DLD1 (cell line): Measurements from ENCODE around the gene CACNA1S.

Experiments
- in situ Hi-C: cut with HindIII; loops from 2 replicates; pipeline ENCODE4 v1.10.0; 2017; ENCODE audit warnings: low sequenced_read_pairs

Gene CACNA1S

DNA sequence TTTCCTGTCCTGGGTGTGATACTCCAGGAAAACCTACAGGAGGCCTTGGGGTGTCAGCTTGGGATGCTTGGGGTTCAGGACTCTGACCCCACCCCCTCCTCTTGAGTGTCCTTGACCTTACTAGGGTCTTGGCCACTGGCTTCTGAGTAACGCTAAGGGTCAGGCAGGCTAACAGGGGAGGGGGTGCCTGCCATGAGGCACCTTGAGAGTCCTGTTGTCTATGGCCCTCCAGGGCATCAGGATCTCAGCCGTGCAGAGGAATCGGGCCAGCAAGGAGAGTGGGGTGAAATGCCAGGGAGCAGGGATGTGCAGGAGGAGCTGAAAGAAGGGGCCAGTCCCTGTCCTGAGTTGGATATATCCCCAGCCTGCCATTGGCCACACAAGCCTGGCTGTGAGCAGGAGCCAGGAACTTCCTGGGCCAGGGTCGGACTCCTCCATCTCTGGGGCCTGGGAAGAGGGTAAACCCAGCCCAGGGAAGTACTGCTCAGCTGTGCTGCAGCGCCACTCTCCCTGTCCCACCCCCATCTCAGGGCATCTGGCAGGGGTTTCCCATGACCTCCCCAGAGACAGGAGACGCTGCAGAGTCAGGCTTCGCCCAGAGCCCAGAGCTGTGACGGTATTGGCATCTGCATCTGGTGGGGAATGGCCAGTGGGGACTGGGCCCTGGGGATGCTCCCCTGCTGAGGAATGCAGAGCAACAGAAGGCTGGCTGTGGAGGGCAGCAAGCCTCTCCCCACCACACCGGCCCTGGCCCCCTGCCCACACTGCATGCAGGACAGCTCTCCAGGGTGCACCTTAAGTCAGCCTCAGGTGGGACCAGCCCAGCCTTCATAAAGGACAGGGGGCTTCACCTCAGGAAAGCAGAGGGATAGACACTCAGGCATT lies 95.0 kb downstream of the CACNA1S start:
- in situ Hi-C loops, result no loop called here

DNA sequence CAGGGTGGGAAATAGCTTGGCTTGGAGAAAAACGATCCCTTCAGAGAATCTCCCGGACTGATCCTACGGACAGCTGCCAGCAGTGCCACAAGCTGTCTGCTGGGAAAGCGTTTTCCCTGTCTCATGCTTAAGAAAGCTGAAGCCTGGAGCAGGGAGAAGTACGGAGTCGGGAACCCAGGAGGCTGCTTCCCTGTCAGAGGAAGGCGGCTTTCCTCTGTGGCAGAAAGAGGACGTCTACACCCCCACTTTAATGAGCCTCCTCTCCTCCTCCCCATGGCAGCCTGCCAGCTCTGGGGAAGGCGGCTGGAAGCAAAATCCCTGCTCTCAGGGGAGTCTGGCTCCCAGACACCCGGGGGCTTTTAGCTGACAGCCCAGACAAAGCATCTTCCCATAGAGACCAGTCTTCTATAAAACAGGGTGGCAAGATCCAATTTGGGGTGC lies 96.0 kb downstream of the CACNA1S start:
- in situ Hi-C loops, result no loop called here

DNA sequence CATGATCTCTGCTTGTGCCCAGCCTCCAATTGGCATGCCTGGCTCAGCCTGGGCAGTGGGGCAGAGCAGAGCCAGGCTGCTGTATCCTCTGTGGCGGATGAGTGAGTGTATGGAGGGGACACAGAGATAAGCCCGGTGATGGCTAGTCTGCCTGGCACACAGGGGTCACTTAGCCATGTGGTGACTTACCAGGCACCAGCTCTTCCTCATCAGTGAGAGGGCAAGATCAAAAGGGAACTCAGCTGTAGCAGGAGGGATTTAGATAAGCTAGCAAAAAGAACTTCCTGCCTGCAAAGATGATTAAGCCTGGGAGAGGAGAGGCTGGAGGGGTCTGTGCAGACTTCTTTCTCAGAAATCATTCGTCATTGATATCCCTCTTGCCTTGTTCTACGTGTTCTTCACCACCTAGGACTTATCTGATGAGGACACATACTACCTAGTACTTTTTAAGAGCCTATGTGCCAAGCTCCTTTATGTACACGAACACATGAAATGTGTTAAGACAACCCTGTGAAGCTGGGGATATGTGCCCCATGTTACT lies 96.6 kb downstream of the CACNA1S start:
- in situ Hi-C loops, result no loop called here

DNA sequence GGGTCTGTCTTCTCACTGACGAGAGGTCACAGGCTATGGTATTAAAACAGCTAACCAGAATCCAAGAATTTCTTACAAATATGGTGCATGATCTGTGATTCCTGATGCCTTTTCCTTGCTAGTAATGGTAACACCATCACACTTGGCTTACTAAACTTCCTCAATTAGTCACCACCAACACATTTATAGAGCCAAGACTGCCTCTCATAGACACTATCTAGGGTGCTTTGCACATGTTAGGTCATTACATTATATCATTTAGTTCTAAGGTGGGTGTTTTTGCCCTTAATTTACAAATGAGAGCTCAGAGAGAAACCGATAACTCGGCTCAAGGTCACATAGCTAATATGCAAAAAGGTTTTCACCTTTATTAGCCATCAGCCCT lies 97.4 kb downstream of the CACNA1S start:
- in situ Hi-C loops, result no loop called here

DNA sequence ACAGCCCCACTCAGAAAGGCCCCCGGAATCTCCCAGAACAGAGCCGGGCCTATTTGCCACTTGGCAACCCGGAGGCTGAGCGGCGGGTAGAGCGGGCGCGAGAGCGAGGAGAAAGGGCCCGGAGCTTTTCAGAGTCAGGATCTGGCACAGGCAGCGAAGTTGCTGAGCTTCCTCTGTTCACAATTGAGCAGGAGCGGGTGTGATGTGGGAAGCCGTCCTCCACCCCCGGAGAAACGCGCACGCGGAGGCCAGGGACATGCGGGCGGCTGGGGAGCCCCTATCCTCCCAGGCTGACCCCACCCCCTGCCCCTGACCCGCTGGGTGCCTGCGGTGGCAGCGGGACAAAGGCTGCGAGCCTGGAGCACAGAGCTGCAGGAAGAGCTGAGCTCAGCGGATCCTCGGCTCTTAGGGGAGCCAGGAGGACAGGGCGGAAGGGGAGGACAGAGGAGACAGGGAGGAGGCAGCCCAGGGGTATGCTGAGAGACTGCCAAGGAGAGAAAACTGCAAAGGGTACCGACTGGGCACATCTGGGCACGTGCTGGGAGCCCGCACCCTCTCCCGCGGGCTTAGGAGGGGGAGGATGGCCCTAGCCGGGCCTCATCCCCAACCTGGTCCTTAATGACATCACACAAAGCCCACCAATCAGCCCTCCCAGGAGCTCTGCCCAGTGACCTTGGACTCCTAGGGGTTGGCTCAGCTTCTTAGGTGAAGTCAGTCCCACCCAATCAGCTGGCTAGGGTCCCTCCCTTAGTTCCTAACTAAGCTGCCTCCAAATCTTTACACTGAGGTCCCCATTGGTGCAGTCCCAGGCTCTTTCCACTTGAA lies 98.0 kb downstream of the CACNA1S start:
- in situ Hi-C loops, result no loop called here

DNA sequence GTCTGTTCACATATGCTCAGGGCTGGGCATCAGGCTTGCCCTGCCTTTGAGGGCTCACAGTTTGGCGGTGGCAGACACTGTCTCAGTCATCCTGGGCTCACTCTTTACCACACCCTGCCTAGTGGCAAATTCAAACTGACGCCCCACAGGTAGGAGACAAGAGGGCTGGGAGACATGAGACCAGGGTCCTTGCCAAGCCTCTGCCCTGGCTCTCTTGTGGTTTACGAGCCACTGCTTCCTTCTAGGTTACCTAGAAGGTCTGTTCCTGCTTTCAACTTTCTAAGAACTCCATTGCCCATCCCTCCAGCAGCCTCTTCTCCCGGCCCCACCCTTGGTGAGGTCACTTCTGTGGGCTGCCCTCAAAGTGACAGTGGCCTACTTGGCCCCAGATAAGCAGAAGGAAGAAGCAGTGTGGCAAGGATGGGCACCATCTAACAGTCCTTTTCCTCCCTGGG lies 99.2 kb downstream of the CACNA1S start:
- in situ Hi-C loops, result no loop called here

DNA sequence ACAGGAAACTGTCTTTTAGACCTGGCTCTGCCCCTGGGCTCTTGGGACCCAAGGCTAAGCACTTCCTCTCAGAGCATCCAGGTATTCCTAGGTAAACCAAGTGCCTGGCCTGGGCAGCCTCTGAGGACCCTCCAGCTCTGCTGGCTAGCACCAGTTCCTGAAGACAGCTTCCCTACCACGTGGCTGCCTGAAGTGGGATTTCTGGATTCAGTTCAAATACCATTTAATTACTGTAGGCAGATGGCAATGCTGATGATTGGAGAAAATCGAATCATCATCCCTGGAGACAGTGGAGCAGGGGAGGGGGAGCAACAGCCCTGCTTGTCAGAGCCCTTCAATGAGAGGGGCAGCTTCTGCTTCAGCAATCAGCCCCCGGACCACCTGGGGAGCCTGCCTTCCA lies 100.6 kb downstream of the CACNA1S start:
- in situ Hi-C loops, result no loop called here

DNA sequence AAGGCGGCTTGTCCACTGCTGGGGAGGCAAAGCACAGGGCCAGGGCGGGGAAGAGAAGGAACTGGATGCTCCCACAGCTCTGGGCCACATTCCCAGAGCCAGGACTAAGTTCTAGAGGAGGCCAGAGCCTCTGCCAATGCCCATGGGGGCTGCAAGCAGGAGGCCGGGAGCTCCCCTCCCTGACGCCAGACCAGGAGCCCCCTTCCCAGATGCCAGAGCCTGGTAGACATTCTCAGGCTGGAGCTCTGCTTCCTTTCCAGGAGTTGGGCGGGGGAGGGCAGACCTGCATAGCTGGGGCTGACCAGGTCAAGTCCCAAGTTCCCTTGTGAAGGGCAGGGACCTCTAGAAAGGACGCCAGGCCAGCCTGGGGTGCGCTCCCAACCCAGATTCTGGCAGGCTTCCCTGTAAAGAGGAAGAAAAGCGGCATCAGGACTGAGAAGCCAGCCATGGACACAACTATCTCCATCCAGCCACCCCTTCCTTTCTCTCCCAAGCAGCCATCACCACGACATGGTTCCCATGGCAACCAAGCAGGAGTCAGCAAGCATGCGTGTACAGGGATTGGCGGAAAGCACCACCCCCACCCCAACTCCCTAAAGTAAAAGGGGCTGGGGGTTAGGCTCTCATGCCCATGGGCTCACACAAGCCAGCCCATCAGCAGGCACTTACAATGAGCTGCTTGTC lies 102.1 kb downstream of the CACNA1S start:
- in situ Hi-C loops, result no loop called here

DNA sequence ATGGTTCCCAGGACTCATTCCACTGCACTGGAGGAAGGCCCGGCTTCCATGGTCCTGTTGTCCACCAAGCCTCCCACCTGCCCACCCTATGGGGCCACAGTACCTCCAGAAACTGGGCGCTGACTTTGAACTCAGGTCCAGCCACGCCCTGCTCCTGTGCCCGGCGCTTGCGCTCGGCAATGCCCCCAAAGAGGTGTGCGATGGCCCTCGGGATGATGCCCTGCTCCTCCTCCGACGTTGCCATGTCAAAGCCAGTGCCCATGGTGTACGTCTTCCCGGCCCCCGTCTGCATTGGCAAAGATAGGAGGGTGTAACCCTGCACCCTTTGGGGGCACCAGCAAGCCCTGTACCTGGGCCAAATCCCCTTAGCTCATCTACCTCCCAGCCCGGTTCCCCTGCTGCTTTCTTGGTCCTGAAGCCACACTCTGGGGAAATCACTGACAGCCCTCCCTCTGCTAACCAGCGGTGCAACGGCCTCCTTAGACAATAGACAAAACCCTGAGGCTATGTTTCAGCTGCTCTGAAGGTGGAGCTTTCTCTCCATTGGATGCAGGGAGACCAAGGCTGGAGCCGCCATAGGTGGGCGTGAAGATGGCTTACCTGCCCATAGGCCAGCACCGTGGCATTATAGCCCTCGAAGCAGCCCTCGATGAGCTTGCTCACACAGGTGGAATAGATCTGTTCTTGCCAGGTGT lies 103.4 kb downstream of the CACNA1S start:
- in situ Hi-C loops, result no loop called here

DNA sequence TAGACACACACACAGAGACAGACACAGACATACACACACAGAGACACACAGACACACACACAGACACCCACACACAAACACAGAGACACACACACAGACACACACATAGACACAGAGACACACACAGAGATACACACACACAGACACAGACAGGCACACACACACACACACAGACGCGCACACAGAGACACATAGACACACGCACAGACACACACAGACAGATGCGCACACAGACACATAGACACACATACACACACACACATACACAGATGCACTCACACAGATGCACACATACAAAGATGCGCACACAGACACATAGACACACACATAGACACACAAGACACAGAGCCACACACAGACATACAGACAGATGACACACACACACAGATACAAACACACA lies 104.7 kb downstream of the CACNA1S start:
- in situ Hi-C loops, result no loop called here

DNA sequence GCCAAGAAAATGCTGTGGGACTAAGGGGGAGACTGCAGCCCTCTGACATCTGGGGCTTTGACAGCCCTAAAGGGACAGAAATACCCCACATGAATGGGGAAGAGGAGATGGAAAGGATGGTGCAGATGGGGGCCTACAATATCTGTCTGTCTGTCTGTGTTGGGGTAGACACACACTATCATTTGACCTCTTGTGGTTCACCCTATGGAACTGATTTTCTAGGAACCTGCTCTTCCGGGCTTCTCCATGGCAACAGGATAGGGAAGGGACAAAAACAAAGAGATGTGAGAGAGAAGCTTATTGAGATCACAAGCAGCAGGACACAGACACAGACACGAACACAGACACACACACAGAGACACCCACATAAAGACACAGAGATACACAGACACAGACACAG lies 105.8 kb downstream of the CACNA1S start:
- in situ Hi-C loops, result no loop called here

DNA sequence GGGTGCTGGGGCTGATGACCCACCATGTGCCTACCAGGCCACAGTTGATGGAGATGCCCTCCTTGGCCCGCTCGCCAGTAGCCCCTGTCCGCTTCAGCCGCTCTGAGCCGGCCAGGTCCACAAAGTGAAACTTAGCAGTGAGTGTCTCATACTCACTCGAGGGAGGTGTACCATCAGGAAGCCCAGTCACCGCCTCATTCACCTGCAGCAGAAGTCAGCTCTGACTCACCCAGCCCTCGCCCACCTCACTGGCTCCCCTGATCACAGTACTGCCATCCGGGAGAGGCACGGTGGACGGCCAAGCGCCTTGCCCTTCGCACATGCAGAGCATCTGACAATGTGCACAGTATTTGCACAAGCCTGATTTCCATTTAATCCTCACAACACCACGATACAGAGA lies 107.5 kb downstream of the CACNA1S start:
- in situ Hi-C loops, result no loop called here

DNA sequence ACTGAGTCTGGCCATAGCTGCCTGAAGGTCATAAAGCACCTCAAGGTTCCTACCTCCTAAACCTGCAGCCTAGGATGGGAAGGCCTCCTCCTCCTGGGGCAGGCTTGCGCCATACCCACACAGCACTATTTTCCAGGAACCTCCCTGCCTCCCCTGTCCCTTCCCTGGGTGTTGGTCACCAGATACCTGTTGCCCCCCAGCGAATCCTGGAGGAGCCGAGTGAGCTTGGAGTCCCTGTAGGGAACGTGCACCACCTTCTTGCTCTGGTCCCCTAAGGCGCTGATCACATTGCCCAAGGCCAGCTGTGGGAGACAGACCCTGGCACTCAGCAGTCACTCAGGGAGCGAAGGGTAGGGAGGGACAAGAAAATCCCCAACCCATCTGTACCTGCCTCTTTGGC lies 108.1 kb downstream of the CACNA1S start:
- in situ Hi-C loops, result no loop called here

DNA sequence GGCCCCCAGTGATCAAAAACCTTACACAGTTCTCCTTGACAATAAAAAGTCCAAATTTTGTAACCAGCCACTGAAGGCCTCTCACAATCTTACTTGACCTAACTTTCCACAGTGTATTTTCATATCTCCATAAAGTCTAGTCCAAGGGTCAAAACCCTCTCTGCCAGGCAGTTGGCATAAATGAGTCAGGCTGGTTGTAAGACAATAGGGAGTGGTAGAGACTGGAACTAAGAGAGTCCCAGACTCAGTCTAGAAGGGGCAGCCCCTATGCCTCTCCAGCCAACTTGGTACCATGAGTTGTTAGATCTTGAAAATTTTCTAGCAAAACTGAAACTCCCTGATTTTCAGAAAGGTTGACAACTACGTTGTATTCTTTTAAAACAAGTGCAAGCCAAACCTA lies 109.7 kb downstream of the CACNA1S start:
- in situ Hi-C loops, result no loop called here

DNA sequence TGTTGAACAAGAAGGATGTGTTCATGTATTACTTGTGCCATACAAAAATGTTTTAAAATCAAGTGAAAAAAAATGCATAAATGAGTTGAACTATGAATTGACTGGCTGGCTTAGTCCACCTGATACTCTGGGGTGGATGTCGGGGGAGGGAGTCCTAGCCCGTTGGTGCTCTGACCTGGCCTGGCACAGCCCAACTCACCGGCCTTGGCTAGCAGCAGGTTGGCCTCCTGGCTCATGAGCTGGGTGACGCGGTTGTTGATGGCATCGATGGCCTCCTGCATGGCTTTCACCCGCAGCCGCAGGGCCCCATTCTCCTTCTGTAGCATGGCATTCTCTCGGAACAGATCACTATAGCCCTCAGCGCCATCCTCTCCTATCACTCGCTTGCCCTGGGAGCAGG lies 110.3 kb downstream of the CACNA1S start:
- in situ Hi-C loops, result no loop called here

DNA sequence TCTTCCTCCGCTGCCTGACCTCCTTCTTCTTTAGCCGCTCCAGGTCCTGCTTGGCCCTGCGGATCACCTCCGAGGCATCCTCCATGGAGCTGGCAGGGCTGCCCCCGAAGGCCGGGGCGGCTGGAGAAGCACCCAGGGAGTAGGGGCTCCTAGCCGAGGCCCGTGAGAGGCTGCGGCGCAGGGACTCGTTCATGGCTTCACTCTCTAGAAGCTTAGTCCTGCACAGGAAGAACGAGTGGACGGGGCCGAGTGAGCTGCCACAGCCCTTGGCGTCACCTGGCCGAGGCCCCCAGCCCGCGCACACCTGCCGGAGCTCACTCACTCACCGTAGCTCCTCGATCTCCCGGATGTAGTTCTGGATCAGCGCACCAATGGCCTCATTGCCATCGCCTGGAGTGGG lies 111.8 kb downstream of the CACNA1S start:
- in situ Hi-C loops, result no loop called here

DNA sequence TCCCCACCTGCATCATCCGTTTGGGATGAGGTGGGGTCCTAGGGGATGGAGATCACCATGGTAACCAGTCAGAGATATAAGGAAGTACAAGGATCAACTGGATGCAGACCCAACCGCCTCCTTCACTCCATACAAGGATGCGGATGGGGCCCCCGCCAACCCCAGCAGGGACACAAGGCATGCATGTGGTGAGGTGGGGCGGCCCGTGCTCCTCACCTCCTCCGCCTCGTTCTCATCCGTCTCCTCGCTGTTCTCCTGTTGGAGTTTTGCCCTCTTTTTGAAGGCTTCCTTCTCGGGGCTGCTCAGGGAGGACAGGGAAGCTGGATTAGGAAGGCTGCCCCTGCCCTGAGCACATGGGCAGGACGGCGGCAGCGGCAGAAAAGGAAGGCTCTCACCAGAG lies 112.6 kb downstream of the CACNA1S start:
- in situ Hi-C loops, result no loop called here

DNA sequence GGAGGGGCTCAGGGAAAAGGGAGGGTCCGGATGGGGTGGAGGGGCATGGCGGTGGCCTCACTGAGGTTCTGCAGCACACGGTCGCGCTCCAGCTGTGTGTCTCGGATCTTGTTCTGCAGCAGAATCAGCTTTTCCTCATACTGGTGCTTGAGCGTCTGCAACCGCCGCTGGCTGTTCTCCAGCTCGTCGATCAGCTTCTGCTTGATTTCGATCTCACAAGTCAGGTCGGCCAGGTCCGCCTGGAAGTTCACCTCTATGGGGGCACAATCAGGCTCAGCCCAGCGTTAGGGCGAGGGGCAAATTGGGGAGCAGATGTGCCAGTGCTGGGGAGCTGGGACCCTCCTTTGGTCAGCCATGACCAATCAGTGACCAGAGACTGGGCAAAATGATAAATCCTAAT lies 113.9 kb downstream of the CACNA1S start:
- in situ Hi-C loops, result no loop called here

DNA sequence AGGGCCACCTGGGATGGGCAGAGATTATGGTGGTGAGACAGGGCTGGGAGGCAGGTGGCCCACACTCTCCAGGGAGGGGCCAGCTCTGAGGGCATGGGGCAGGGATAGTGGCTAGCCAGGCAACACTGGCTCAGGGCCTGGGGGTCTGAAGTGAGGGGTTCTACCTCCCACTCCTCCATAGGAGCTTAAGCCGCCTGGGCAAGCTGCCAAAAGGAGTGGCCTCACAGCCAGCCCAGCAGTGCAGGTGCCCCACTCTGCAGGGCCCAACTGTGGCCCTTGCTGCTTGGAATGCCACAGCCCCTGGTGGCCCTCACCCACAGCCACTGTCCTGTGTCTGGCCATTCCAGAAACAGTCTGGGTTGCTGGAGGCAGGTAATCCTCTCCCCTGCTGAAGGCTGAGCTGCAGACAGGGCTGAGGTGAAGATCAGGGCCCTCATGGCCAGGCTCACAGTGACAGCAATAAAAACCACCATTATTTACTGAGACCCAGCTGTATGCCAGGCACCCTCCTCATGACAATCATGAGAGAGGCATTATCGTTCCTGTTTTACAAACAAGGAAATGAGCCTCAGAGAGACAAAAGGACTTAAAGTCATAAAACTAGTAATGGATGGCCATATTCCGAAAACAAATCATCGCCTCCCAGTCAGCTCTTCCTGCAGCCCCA lies 119.7 kb downstream of the CACNA1S start:
- in situ Hi-C loops, result no loop called here

DNA sequence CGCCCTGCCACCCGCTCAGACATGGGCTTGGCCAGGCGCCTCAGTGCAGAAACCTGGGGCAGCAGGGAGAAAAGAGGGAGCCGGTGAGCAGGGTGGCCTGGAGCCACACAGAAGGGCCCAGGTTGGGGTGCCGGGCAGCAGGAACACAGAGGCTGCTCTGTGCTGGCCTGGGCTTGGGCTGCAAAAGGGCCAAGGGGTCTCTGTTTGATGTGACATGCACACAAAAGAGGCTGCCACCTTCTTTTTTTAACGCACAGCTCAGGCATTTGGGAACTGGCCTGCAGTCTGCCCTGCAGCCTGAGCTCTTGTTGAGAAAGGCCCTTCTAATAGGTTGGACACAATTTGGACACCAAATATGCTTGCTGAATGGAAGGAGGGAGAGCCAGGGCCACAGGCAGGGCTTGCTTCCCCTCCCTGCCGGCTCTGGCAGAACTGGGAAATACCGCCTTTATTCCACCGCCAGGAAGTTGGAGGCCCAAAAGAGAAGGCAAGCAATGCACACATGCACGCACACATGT lies 121.1 kb downstream of the CACNA1S start:
- in situ Hi-C loops, result no loop called here
